B cell (primary cell): Measurements from ENCODE around the gene CFAP54. TPM values are rescaled to one million over a fixed set of nuclear protein-coding genes. Genes with fewer than 3 reads are reported as not detected.

ENCODE experiments used
- ATAC-seq: fragments of 200-7000 bp; cut with Tn5 transposase; one replicate; pipeline ENCODE4 v1.10.0; 2021; ENCODE audit warnings: low read depth, mild to moderate bottlenecking, moderate number of reproducible peaks, moderate library complexity
- CTCF ChIA-PET: fragments of 350-600 bp; sonication (Branson Sonifier 250); formaldehyde crosslinking; loops from one replicate; lab custom pipeline; 2021; ENCODE audit warnings: antibody characterized with exemption, inconsistent platforms; lab: Charles Lee
- POLR2A ChIA-PET: fragments of 350-600 bp; sonication (Branson Sonifier 250); formaldehyde crosslinking; loops from one replicate; lab custom pipeline; 2021; ENCODE audit warnings: antibody characterized with exemption; lab: Charles Lee
- DNase-seq: peaks from one replicate; pipeline ENCODE4 v3.0.0; 2013
- H2AFZ ChIP-seq: 2 replicates; pipeline ENCODE4 v1.6.1; 2012; ENCODE audit warnings: mild to moderate bottlenecking, low read depth, low read length; ENCODE audit not compliant: insufficient read depth, poor library complexity, severe bottlenecking
- H3K27ac ChIP-seq, 2 donors: 1 replicate in 1 of 2; 2 replicates in 1 of 2; pipeline ENCODE4 v1.5.1; 2012 to 2013; ENCODE audit warnings: low read length in 2 of 2, mild to moderate bottlenecking in 2 of 2, moderate library complexity in 1 of 2
- H3K27me3 ChIP-seq, 4 experiments: fragments of 200-600 bp in 1 of 4; sonication (generic) in 1 of 4; replicated peaks in 1 of 4; 1 replicate in 2 of 4; 2 replicates in 2 of 4; pipeline versions ENCODE4 v1.6.1 to v1.7.0; 2013 to 2016; ENCODE audit warnings: low read length in 3 of 4, mild to moderate bottlenecking in 2 of 4, mixed read lengths in 1 of 4, moderate library complexity in 1 of 4; ENCODE audit not compliant: insufficient read depth in 4 of 4, control insufficient read depth in 3 of 4; ENCODE audit errors: control extremely low read depth in 1 of 4
- H3K36me3 ChIP-seq, 2 experiments: replicated peaks in 1 of 2; 1 replicate in 1 of 2; 2 replicates in 1 of 2; pipeline versions ENCODE4 v1.6.1 to v1.7.1; 2013; ENCODE audit warnings: low read length in 1 of 2; ENCODE audit not compliant: insufficient read depth in 2 of 2, control insufficient read depth in 1 of 2; ENCODE audit errors: control extremely low read depth in 1 of 2, extremely low read depth in 1 of 2
- H3K4me1 ChIP-seq, 2 donors: fragments of 200-600 bp in 1 of 2; sonication (generic) in 1 of 2; 1 replicate in 1 of 2; 2 replicates in 1 of 2; pipeline versions ENCODE4 v1.5.1 to v1.6.1; 2013 to 2017; ENCODE audit warnings: low read length in 2 of 2; ENCODE audit not compliant: control insufficient read depth in 2 of 2, insufficient read depth in 2 of 2
- H3K4me2 ChIP-seq: replicated peaks from 2 replicates; pipeline ENCODE3; 2012; ENCODE audit warnings: mild to moderate bottlenecking, low read depth, low read length; ENCODE audit not compliant: poor library complexity, severe bottlenecking
- H3K4me3 ChIP-seq, 5 experiments: fragments of 200-600 bp in 1 of 5; sonication (generic) in 1 of 5; 1 replicate in 3 of 5; 2 replicates in 2 of 5; pipeline versions ENCODE4 v1.5.1 to v1.7.0; 2011 to 2016; ENCODE audit warnings: low read length in 4 of 5, mild to moderate bottlenecking in 4 of 5, low read depth in 2 of 5, control low read depth in 1 of 5, moderate library complexity in 1 of 5; ENCODE audit not compliant: insufficient read depth in 1 of 5; ENCODE audit errors: control extremely low read depth in 1 of 5, extremely low read depth in 1 of 5
- H3K79me2 ChIP-seq: fragments of 200-600 bp; sonication (generic); one replicate; pipeline ENCODE4 v1.6.0; 2016; ENCODE audit warnings: low read length; ENCODE audit not compliant: control insufficient read depth, insufficient read depth
- H3K9ac ChIP-seq: fragments of 200-600 bp; sonication (generic); 2 replicates; pipeline ENCODE4 v1.6.1; 2017; ENCODE audit warnings: mild to moderate bottlenecking, low read length, moderate library complexity
- H3K9me3 ChIP-seq, 3 donors: one replicate each; pipeline versions ENCODE4 v1.6.1 to v1.7.1; 2013; ENCODE audit warnings: low read length in 2 of 3; ENCODE audit not compliant: control insufficient read depth in 2 of 3, insufficient read depth in 1 of 3; ENCODE audit errors: control extremely low read depth in 1 of 3
- H4K20me1 ChIP-seq: 2 replicates; pipeline ENCODE4 v1.6.0; 2012; ENCODE audit warnings: mild to moderate bottlenecking, low read length; ENCODE audit not compliant: insufficient read depth, control insufficient read depth, poor library complexity, severe bottlenecking
- H3K27ac Mint-ChIP-seq: one replicate; pipeline ENCODE4 v1.8.0; 2021; ENCODE audit warnings: mixed read lengths
- H3K27me3 Mint-ChIP-seq: one replicate; pipeline ENCODE4 v1.8.0; 2021; ENCODE audit warnings: mixed read lengths
- H3K4me1 Mint-ChIP-seq: one replicate; pipeline ENCODE4 v1.8.0; 2021; ENCODE audit warnings: mixed read lengths
- H3K4me3 Mint-ChIP-seq: one replicate; pipeline ENCODE4 v1.8.0; 2021; ENCODE audit warnings: mixed read lengths
- H3K9me3 Mint-ChIP-seq: one replicate; pipeline ENCODE4 v1.8.0; 2022; ENCODE audit warnings: mixed read lengths; ENCODE audit not compliant: insufficient read depth
- EZH2 ChIP-seq: IDR thresholded peaks from 2 replicates; pipeline ENCODE4 v1.6.1; 2012; ENCODE audit warnings: borderline replicate concordance, low read depth, mild to moderate bottlenecking, moderate library complexity, low read length; ENCODE audit not compliant: insufficient read depth, poor library complexity, severe bottlenecking
- WGBS: methylation state at CpG from one replicate; pipeline ENCODE4 v1.1.5; 2013; ENCODE audit warnings: missing lambda C conversion rate; ENCODE audit not compliant: insufficient coverage; 5-methylcytosine and 5-hydroxymethylcytosine counted together
- intact Hi-C: fragments of 100-400 bp; cut with micrococcal nuclease; formaldehyde crosslinking; loops from one replicate; pipeline ENCODE4 v1.10.0; 2022
- polyA plus RNA-seq: library from polyadenylated mRNA; depleted of rRNA; stranded (reverse); fragments of >200 nt; gene quantifications from 2 replicates; pipeline ENCODE4 v1.2.3, GENCODE V29; 2012
- total RNA-seq, 2 donors: library from RNA; stranded (reverse); fragments of 120-200 nt in 1 of 2; gene quantifications; 1 replicate in 1 of 2; 2 replicates in 1 of 2; pipeline versions ENCODE4 v1.2.3 to v1.2.4, GENCODE V29; 2013 to 2022
- TF ChIP-seq, protein P1 (sequence below): fragments of 200-600 bp; IDR thresholded peaks from one replicate; pipeline ENCODE4 v1.8.0; 2022; ENCODE audit warnings: antibody characterized with exemption, mild to moderate bottlenecking

The CFAP54 gene
- total and polyA plus RNA-seq, 2 donors (not counting 1 experiment from before 2014, with no cell fraction given) = 0.12 to 0.76 TPM

DNA sequence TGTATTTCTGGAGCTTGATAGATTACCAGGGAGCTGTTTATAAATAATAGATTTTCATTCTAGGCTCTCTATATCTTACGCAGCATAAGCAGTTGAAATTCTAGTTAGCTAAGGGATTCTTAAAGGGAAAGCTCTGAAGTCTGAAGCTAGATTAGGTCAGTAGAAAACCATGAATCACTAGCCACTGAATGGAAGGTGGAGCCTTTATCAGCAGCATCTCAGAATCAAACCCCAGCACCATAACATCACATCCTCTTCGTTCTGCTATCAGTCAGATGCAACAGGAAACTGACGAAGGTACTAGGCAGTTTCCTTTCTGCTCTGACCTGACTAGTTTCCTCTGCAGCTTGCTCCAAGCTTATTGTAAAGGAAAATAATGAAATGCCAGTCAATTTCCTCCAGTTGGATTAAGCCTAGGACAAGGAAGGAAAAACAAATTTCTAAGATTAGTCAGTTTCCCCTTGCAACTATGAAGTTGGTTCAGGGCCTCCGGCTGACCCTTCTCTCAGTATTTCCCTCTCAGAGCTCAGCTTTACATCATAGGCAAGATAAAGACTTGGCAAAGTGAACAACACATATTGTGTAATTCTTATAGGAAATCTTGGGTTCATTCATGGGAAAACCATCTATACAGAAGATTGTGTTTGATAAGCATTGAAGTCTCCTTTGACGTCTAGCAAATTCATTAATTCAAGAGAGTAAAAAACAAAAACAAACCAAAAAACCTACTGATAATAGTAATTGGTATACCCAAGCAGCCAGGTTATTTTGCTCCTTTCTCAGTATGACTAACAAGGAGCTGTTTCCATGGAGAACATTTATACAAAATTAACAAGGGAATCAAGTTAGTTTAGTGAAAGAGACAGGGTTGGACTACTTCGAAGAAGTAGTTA is 43.4 kb upstream of the CFAP54 start:
- TF ChIP-seq, protein P1, sequence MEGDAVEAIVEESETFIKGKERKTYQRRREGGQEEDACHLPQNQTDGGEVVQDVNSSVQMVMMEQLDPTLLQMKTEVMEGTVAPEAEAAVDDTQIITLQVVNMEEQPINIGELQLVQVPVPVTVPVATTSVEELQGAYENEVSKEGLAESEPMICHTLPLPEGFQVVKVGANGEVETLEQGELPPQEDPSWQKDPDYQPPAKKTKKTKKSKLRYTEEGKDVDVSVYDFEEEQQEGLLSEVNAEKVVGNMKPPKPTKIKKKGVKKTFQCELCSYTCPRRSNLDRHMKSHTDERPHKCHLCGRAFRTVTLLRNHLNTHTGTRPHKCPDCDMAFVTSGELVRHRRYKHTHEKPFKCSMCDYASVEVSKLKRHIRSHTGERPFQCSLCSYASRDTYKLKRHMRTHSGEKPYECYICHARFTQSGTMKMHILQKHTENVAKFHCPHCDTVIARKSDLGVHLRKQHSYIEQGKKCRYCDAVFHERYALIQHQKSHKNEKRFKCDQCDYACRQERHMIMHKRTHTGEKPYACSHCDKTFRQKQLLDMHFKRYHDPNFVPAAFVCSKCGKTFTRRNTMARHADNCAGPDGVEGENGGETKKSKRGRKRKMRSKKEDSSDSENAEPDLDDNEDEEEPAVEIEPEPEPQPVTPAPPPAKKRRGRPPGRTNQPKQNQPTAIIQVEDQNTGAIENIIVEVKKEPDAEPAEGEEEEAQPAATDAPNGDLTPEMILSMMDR = no peak
- no peak for TF ChIP-seq EZH2
- ATAC-seq (peak; percentile 95), DNase-seq (peak; percentile 54)
- 29% methylated on average over 3 of the region's 6 CpGs for WGBS
- Histone ChIP-seq H3K9ac (peak overlapping the region; percentile 11), H3K36me3 (no peaks in the 10 kb centered on the region), H3K9me3 (peaks cover 0 to 1% (median 0%) of the 10 kb centered on the region in 3 donors), H2AFZ (peak overlapping the region; percentile 61), H3K4me1 (peaks cover 13 to 14% of the 10 kb centered on the region in 2 donors), H4K20me1 (no peaks in the 10 kb centered on the region), H3K4me2 (peak overlapping the region; percentile 56), H3K27ac (peak overlapping the region; percentile 51 to 77), H3K79me2 (no peaks in the 10 kb centered on the region), H3K27me3 (no peaks in the 10 kb centered on the region), H3K4me3 (peak overlapping the region in 1 of 5 experiments; percentile 27)
- intact Hi-C loops = loop anchor here (5.0 kb wide), 1 partner anchor 41 kb away; the partner anchor contains the start of gene CFAP54
- Mint-ChIP-seq H3K9me3 (no peaks in the 10 kb centered on the region), H3K4me1 (peaks cover 15% of the 10 kb centered on the region), H3K4me3 (peak overlapping the region; percentile 23), H3K27me3 (no peaks in the 10 kb centered on the region), H3K27ac (peak overlapping the region; percentile 82)
- POLR2A ChIA-PET = interaction anchor here (0.7 to 1.1 kb wide), 2 partner anchors 9 to 46 kb away, joined by 3 to 7 read pairs; partner anchors contain the start of gene CDK17
- CTCF ChIA-PET = interaction anchor here (0.7 to 3.0 kb wide), 6 partner anchors 11 to 46 kb away, joined by 3 to 9 read pairs (median 4); partner anchors contain the start of genes CDK17 and CFAP54
